ENCODE results near the gene ADCK2.
"Not testable (repeated sequence)": the region's sequence is repeated elsewhere in the genome, so short reads cannot be mapped to it uniquely, and the experiment has no call there.

ADCK2 gene

DNA sequence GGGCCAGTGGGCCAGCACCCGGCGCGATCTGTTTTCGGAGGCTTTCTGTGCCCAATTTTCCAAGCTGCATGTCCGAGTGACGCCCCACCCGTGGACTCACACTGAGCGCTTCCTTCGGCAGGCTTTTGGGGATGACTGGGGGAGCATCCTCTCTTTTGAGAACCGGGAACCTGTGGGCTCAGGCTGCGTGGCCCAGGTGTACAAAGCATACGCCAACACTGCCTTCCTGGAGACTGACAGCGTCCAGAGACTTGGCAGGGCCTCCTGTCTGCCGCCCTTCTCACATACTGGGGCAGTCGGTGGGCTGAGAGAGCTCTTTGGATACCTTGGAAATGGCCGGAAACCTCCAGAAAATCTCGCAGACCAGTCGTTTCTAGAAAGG is 1.0 kb downstream of the ADCK2 start:
- peak overlapping the region; percentile 73 to 82 for H3K4me3 ChIP-seq (ENCODE audit: low read depth in 1 of 2, low read length in 2 of 2)
- peaks cover 0 to 2% of the 10 kb centered on the region in 2 donors for H3K36me3 ChIP-seq (ENCODE audit: control insufficient read depth in 1 of 2, insufficient read depth in 2 of 2, low read length in 2 of 2)
- H3K9me3 ChIP-seq (ENCODE audit: control insufficient read depth in 1 of 2, low read length in 2 of 2): no peaks in the 10 kb centered on the region
- H3K27me3 ChIP-seq (ENCODE audit: control insufficient read depth in 1 of 2, insufficient read depth in 2 of 2, low read length in 2 of 2): no peaks in the 10 kb centered on the region
- H3K9ac ChIP-seq (ENCODE audit: low read depth in 1 of 2, low read length in 2 of 2): peak overlapping the region; percentile 71 to 77
- H3K27ac ChIP-seq (ENCODE audit: low read depth, low read length): no peak overlapping the region
- peaks cover 11 to 24% of the 10 kb centered on the region in 2 donors for H3K4me1 ChIP-seq (ENCODE audit: control insufficient read depth in 1 of 2, insufficient read depth in 2 of 2, low read length in 2 of 2)

DNA sequence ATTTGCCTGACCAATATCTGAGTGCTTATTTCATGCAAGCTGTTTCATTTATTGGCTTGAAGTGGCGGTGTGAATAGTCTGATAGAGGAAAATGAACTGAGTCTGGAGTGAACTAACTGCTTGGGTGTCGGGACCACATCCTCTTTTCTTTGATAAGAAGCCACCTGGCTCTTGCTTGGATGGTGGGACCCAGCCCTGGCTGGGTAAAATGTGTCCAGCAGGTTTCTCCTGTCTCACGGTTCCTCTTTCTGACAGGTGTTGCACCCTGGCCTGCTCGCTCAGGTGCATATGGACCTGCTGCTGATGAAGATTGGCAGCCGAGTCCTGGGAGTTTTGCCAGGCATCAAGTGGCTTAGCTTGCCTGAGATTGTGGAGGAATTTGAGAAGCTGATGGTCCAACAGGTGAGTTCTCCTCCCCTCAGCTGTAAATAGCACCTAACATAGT is 1.6 kb downstream of the ADCK2 start:
- H3K4me3 ChIP-seq (ENCODE audit: low read depth in 1 of 2, low read length in 2 of 2): peak overlapping the region; percentile 73 to 82

DNA sequence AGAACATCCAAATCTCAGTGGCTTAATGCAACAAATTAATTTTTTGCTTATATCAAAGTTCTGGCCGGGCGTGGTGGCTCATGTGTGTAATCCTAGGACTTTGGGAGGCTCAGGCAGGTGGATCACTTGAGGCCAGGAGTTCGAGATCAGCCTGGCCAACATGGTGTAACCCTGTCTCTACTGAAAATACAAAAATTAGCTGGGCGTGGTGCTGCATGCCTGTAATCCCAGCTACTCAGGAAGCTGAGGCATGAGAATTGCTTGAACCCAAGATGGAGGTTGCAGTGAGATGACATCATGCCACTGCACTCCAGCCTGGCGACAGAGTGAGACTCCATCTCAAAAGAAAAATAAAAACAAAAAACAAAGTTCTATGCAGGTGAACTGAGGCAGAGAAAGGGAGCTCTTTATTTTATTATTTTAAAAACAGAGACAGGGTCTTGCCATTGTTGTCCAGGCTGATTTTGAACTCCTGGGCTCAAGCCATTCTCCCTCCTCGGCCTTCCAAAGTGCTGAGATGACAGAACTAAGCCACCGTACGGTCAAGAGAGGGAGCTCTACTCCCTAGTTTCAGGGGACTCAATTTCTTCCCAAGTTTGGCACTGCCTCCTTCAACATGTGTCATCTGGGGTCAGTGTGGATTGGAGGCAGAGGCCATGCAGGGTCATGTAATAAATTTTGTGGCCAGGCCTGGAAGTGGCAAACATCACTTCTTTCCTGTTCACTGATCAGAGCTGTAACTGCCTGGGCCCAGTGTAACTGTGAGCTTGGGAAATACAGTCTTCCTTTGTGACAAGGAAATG is 2.4 kb downstream of the ADCK2 start:
- Histone ChIP-seq H3K4me3 (ENCODE audit: low read depth in 1 of 2, low read length in 2 of 2) (no peak overlapping the region), H3K9me3 (ENCODE audit: control insufficient read depth in 1 of 2, low read length in 2 of 2) (no peaks in the 10 kb centered on the region), H3K9ac (ENCODE audit: low read depth in 1 of 2, low read length in 2 of 2) (no peak overlapping the region), H3K36me3 (ENCODE audit: control insufficient read depth in 1 of 2, insufficient read depth in 2 of 2, low read length in 2 of 2) (peaks cover 0 to 9% of the 10 kb centered on the region in 2 donors), H3K27me3 (ENCODE audit: control insufficient read depth in 1 of 2, insufficient read depth in 2 of 2, low read length in 2 of 2) (no peaks in the 10 kb centered on the region), H3K27ac (ENCODE audit: low read depth, low read length) (no peak overlapping the region), H3K4me1 (ENCODE audit: control insufficient read depth in 1 of 2, insufficient read depth in 2 of 2, low read length in 2 of 2) (peaks cover 11 to 24% of the 10 kb centered on the region in 2 donors)

More for the DNA sequence above, 1.6 kb downstream of the ADCK2 start:
- H3K27me3 ChIP-seq (ENCODE audit: control insufficient read depth in 1 of 2, insufficient read depth in 2 of 2, low read length in 2 of 2): no peaks in the 10 kb centered on the region
- peaks cover 0 to 8% of the 10 kb centered on the region in 2 donors for H3K36me3 ChIP-seq (ENCODE audit: control insufficient read depth in 1 of 2, insufficient read depth in 2 of 2, low read length in 2 of 2)
- no peaks in the 10 kb centered on the region for H3K9me3 ChIP-seq (ENCODE audit: control insufficient read depth in 1 of 2, low read length in 2 of 2)
- no peak overlapping the region for H3K27ac ChIP-seq (ENCODE audit: low read depth, low read length)
- no peak overlapping the region for H3K9ac ChIP-seq (ENCODE audit: low read depth in 1 of 2, low read length in 2 of 2)
- peaks cover 11 to 24% of the 10 kb centered on the region in 2 donors for H3K4me1 ChIP-seq (ENCODE audit: control insufficient read depth in 1 of 2, insufficient read depth in 2 of 2, low read length in 2 of 2)

DNA sequence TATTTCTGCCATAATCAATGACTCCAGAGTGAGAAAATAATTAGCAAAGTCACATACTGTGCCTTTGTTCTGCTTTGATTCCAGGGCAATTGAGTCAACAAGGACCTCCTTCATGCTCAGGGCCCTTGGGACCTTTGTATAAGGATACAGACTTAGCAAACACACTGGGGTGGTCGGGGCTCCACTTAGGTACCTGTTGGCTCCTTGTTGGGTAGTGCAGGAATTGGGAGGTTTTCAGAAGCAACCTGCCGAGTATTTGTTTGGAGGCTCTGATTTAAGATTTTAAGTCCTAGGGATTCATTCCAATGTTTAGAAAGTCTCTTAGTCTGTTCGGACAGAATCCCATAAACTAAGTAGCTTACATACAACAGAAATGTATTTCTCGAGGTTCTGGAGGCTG is 3.0 kb downstream of the ADCK2 start:
- Histone ChIP-seq H3K4me1 (ENCODE audit: control insufficient read depth in 1 of 2, insufficient read depth in 2 of 2, low read length in 2 of 2) (peaks cover 11 to 24% of the 10 kb centered on the region in 2 donors), H3K36me3 (ENCODE audit: control insufficient read depth in 1 of 2, insufficient read depth in 2 of 2, low read length in 2 of 2) (peaks cover 0 to 15% of the 10 kb centered on the region in 2 donors), H3K9ac (ENCODE audit: low read depth in 1 of 2, low read length in 2 of 2) (no peak overlapping the region), H3K27me3 (ENCODE audit: control insufficient read depth in 1 of 2, insufficient read depth in 2 of 2, low read length in 2 of 2) (no peaks in the 10 kb centered on the region), H3K4me3 (ENCODE audit: low read depth in 1 of 2, low read length in 2 of 2) (no peak overlapping the region), H3K27ac (ENCODE audit: low read depth, low read length) (no peak overlapping the region), H3K9me3 (ENCODE audit: control insufficient read depth in 1 of 2, low read length in 2 of 2) (no peaks in the 10 kb centered on the region)

DNA sequence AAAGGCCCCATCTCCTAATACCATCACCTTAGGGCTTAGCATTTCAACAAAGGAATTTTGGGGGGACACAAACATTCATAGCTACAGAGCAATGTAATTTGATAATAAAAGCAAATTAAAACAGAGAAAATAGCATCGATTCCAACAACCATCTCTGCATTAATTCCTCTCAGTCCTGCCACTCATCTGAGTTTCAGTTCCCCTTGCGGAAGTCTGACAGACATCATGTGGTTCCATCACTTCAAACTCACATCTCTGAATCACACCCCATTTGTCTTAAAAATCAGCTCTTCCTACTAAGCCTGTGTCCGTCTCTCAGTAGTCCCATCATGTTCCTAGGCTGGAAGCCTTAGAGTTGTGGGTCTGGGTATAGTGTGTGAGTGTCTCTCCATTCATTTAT is 3.6 kb downstream of the ADCK2 start:
- H3K4me1 ChIP-seq (ENCODE audit: control insufficient read depth in 1 of 2, insufficient read depth in 2 of 2, low read length in 2 of 2): peaks cover 11 to 24% of the 10 kb centered on the region in 2 donors
- no peak overlapping the region for H3K4me3 ChIP-seq (ENCODE audit: low read depth in 1 of 2, low read length in 2 of 2)
- H3K9ac ChIP-seq (ENCODE audit: low read depth in 1 of 2, low read length in 2 of 2): no peak overlapping the region
- no peaks in the 10 kb centered on the region for H3K27me3 ChIP-seq (ENCODE audit: control insufficient read depth in 1 of 2, insufficient read depth in 2 of 2, low read length in 2 of 2)
- peaks cover 0 to 19% of the 10 kb centered on the region in 2 donors for H3K36me3 ChIP-seq (ENCODE audit: control insufficient read depth in 1 of 2, insufficient read depth in 2 of 2, low read length in 2 of 2)
- no peaks in the 10 kb centered on the region for H3K9me3 ChIP-seq (ENCODE audit: control insufficient read depth in 1 of 2, low read length in 2 of 2)
- H3K27ac ChIP-seq (ENCODE audit: low read depth, low read length): no peak overlapping the region

DNA sequence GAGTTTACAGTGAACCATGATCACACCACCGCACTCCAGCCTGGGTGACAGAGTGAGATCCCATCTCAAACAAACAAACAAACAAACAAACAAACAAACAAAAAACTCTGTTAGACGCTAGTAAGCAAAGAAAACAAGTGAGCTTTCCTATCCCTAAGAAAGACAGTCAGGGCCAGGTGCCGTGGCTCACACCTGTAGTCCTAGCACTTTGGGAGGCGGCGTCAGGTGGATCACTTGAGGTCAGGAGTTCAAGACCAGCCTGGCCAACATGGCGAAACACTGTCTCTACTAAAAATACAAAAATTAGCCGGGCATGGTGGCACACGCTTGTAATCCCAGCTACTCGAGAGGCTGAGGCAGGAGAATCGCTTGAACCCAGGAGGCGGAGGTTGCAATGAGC is 4.2 kb downstream of the ADCK2 start:
- not testable (repeated sequence) for H3K9me3 ChIP-seq (ENCODE audit: control insufficient read depth in 1 of 2, low read length in 2 of 2); H3K27ac ChIP-seq (ENCODE audit: low read depth, low read length); H3K4me3 ChIP-seq (ENCODE audit: low read depth in 1 of 2, low read length in 2 of 2); H3K9ac ChIP-seq (ENCODE audit: low read depth in 1 of 2, low read length in 2 of 2); H3K27me3 ChIP-seq (ENCODE audit: control insufficient read depth in 1 of 2, insufficient read depth in 2 of 2, low read length in 2 of 2)
- Histone ChIP-seq H3K4me1 (ENCODE audit: control insufficient read depth in 1 of 2, insufficient read depth in 2 of 2, low read length in 2 of 2) (peaks cover 11 to 24% of the 10 kb centered on the region in 2 donors), H3K36me3 (ENCODE audit: control insufficient read depth in 1 of 2, insufficient read depth in 2 of 2, low read length in 2 of 2) (peaks cover 0 to 23% of the 10 kb centered on the region in 2 donors)

DNA sequence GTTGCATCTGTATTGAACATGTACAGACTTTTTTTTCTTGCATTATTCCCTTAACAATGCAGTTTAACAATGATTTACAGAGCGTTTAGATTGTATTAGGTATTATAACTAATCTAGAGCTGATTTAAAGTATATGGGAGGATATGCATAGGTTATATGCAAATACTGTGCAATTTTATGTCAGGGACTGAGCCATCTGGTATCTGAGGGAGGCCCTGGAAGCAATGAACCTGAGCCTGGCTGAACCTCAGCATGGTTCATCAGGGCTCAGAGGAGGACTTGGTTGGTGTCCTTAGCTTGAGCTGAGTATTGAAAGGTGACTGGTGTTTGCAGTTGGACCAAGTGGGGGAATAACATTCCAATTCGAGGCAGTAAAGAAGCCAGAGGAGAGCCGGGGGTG is 4.8 kb downstream of the ADCK2 start:
- H3K27ac ChIP-seq (ENCODE audit: low read depth, low read length): no peak overlapping the region
- H3K4me1 ChIP-seq (ENCODE audit: control insufficient read depth in 1 of 2, insufficient read depth in 2 of 2, low read length in 2 of 2): peaks cover 6 to 24% of the 10 kb centered on the region in 2 donors
- H3K4me3 ChIP-seq (ENCODE audit: low read depth in 1 of 2, low read length in 2 of 2): no peak overlapping the region
- peaks cover 0 to 26% of the 10 kb centered on the region in 2 donors for H3K36me3 ChIP-seq (ENCODE audit: control insufficient read depth in 1 of 2, insufficient read depth in 2 of 2, low read length in 2 of 2)
- no peak overlapping the region for H3K9ac ChIP-seq (ENCODE audit: low read depth in 1 of 2, low read length in 2 of 2)
- H3K27me3 ChIP-seq (ENCODE audit: control insufficient read depth in 1 of 2, insufficient read depth in 2 of 2, low read length in 2 of 2): no peaks in the 10 kb centered on the region
- no peaks in the 10 kb centered on the region for H3K9me3 ChIP-seq (ENCODE audit: control insufficient read depth in 1 of 2, low read length in 2 of 2)

DNA sequence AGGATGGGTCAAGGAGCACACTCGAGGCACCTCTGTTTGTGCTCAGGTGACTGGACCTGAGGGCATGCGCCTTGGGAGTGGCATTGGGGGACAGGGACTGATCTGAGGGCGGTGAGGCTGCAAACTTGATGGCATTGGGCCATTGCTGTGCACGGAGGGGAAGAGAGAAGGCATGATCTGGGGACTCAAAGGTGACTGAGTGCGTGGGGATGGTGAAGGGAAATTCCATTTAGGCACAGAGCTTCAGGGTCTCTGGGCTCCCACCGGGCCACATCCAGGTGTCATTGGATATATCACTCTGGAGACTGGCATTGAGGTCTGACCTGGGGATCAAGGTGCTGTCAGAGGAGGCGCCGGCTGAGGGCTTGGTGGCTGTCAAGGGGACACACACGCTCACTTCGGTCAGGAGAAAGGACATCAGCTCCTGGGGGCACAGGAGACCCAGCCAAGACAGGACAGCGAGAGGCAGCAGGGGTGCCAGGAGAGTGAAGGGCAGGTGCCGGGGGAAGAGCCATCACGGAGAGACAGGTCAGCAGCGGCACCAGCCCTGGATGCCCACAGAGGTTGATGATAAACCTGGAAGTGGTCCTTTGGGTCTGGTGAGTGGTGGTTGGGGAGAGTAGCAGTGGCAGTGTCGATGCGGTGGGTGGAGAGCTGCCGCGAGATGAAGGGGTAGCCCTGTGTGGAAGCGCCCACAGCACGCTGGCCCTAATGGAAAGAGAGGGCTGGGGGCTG is 5.5 kb downstream of the ADCK2 start:
- Histone ChIP-seq H3K27me3 (ENCODE audit: control insufficient read depth in 1 of 2, insufficient read depth in 2 of 2, low read length in 2 of 2) (no peaks in the 10 kb centered on the region), H3K9ac (ENCODE audit: low read depth in 1 of 2, low read length in 2 of 2) (no peak overlapping the region), H3K9me3 (ENCODE audit: control insufficient read depth in 1 of 2, low read length in 2 of 2) (no peaks in the 10 kb centered on the region), H3K36me3 (ENCODE audit: control insufficient read depth in 1 of 2, insufficient read depth in 2 of 2, low read length in 2 of 2) (peaks cover 0 to 26% of the 10 kb centered on the region in 2 donors), H3K27ac (ENCODE audit: low read depth, low read length) (no peak overlapping the region), H3K4me3 (ENCODE audit: low read depth in 1 of 2, low read length in 2 of 2) (no peak overlapping the region), H3K4me1 (ENCODE audit: control insufficient read depth in 1 of 2, insufficient read depth in 2 of 2, low read length in 2 of 2) (peaks cover 6 to 23% of the 10 kb centered on the region in 2 donors)

DNA sequence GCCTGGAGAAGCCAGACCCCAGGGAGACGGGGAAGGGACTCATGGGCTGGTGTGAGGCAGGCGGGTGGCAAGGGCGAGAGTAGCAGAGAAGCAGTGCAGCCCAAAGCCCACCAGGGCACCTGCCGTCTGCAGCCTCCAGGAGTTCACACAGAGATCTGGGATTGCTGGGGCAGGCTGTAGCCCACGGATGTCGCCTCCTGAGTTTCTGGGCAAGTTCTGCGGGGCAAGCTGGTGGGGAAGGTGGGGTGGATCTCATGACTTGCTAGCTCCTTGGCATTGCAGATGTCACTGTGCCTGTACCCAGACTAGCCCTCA is 6.0 kb downstream of the ADCK2 start:
- Histone ChIP-seq H3K27ac (ENCODE audit: low read depth, low read length) (no peak overlapping the region), H3K36me3 (ENCODE audit: control insufficient read depth in 1 of 2, insufficient read depth in 2 of 2, low read length in 2 of 2) (peaks cover 0 to 26% of the 10 kb centered on the region in 2 donors), H3K9me3 (ENCODE audit: control insufficient read depth in 1 of 2, low read length in 2 of 2) (no peaks in the 10 kb centered on the region)

DNA sequence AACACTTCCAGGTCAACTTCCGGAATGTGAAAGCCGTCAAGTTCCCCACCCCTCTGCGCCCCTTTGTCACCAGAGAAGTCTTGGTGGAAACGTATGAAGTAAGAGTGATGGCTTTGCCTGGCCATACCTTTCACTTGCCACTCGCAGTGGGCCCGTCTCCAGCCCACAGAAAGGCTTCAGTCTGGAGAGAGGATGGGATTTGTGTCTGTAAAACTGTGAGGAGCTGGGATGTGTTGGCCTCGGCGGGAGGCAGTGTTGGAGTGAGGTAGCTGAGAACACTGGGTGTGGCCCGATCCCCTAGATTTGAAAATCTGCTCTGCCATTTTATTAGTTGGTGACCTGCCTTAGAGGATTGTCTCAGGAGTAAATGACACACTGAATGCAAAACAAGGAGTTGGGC is 6.4 kb downstream of the ADCK2 start:
- peaks cover under 1 to 14% of the 10 kb centered on the region in 2 donors for H3K4me1 ChIP-seq (ENCODE audit: control insufficient read depth in 1 of 2, insufficient read depth in 2 of 2, low read length in 2 of 2)
- no peak overlapping the region for H3K9ac ChIP-seq (ENCODE audit: low read depth in 1 of 2, low read length in 2 of 2)
- peaks cover 0 to 26% of the 10 kb centered on the region in 2 donors for H3K36me3 ChIP-seq (ENCODE audit: control insufficient read depth in 1 of 2, insufficient read depth in 2 of 2, low read length in 2 of 2)
- H3K27ac ChIP-seq (ENCODE audit: low read depth, low read length): no peak overlapping the region
- no peaks in the 10 kb centered on the region for H3K27me3 ChIP-seq (ENCODE audit: control insufficient read depth in 1 of 2, insufficient read depth in 2 of 2, low read length in 2 of 2)
- no peaks in the 10 kb centered on the region for H3K9me3 ChIP-seq (ENCODE audit: control insufficient read depth in 1 of 2, low read length in 2 of 2)
- H3K4me3 ChIP-seq (ENCODE audit: low read depth in 1 of 2, low read length in 2 of 2): no peak overlapping the region

More for the DNA sequence above, 6.0 kb downstream of the ADCK2 start:
- Histone ChIP-seq H3K27me3 (ENCODE audit: control insufficient read depth in 1 of 2, insufficient read depth in 2 of 2, low read length in 2 of 2) (no peaks in the 10 kb centered on the region), H3K9ac (ENCODE audit: low read depth in 1 of 2, low read length in 2 of 2) (no peak overlapping the region), H3K4me1 (ENCODE audit: control insufficient read depth in 1 of 2, insufficient read depth in 2 of 2, low read length in 2 of 2) (peaks cover 5 to 18% of the 10 kb centered on the region in 2 donors), H3K4me3 (ENCODE audit: low read depth in 1 of 2, low read length in 2 of 2) (no peak overlapping the region)
